Measurements from ENCODE around the gene FANCC.

The FANCC gene

DNA sequence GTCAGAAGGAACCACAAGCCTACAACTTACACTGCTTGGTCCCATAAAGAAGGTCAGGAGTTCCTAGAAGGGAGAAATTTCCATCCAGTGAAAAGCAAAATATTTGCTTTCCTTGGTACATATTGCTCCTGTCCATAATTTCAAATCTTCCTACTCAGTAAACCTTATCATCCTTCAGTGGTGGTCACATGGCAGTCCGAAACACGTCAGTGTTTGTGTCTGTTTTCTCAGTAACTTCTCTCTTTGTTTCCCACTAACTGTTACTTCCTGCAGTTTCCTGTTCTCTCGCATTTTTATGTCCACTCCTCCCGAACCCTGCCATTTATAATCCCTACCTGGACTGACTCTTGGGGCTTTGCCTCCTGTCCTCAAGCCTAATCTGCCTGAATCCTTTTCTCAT lies 129.1 kb downstream of the FANCC start:
- DNase-seq (ENCODE audit: low spot score): no peak
- TF ChIP-seq, protein P1, sequence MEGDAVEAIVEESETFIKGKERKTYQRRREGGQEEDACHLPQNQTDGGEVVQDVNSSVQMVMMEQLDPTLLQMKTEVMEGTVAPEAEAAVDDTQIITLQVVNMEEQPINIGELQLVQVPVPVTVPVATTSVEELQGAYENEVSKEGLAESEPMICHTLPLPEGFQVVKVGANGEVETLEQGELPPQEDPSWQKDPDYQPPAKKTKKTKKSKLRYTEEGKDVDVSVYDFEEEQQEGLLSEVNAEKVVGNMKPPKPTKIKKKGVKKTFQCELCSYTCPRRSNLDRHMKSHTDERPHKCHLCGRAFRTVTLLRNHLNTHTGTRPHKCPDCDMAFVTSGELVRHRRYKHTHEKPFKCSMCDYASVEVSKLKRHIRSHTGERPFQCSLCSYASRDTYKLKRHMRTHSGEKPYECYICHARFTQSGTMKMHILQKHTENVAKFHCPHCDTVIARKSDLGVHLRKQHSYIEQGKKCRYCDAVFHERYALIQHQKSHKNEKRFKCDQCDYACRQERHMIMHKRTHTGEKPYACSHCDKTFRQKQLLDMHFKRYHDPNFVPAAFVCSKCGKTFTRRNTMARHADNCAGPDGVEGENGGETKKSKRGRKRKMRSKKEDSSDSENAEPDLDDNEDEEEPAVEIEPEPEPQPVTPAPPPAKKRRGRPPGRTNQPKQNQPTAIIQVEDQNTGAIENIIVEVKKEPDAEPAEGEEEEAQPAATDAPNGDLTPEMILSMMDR (IDR thresholded peaks at IDR 0.05; ENCODE audit: extremely low read depth, missing control alignments): no peak

DNA sequence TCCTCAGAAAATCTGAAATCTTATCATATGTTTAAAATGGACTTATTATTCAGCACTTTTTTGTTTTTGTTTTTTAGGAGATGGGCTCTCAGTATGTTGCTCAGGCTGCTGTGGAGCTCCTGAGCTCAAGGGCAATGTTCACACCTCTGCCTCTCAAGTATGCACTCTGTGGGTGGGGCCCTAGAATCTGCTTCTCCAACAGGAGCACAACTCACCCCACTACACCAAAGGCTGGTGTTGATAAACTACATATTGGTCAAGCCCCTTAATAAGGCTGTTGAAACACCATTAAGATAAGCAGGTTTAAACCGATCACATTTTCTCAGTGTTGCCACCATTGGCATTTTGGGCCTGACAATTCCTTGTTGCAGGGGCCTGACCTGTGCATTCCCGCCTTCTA lies 131.6 kb downstream of the FANCC start:
- no peak for DNase-seq (ENCODE audit: low spot score)
- TF ChIP-seq, protein P1 (IDR thresholded peaks at IDR 0.05; ENCODE audit: extremely low read depth, missing control alignments): no peak

DNA sequence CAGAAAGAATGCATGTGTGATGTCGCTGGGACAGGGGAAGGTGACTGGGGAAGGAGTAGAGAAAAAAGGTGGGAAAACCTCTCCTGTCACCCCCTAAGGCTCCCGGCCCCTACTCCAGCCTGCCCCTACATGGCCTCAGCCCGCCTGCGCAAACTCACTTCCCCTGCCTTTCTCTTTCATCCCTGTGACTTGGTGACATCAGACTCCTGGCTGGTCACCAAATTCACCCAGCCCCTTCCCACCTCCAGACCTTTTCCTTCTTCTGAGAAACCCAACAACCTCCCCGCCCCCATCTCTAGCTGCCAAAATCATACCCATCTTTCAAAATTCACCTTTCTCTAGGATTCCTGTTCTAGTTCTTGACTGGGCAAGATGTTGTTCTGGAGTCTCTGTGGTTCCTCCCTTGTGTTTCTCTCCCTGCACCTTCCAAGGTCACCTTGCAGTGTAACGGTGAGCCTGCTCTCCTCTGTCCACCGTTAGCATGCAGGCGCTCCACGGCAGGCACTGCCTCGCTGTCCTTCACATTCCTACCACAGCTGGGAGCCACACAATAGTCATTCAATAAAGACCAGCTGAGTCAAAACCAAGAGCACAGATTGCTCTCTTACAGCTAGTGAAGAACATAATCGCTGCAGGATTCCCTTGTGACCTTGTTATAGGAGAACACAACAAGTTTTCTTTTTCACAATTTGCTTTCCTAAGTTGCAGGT lies 134.5 kb downstream of the FANCC start:
- no peak for DNase-seq (ENCODE audit: low spot score)
- TF ChIP-seq, protein P1 (IDR thresholded peaks at IDR 0.05; ENCODE audit: extremely low read depth, missing control alignments): no peak

DNA sequence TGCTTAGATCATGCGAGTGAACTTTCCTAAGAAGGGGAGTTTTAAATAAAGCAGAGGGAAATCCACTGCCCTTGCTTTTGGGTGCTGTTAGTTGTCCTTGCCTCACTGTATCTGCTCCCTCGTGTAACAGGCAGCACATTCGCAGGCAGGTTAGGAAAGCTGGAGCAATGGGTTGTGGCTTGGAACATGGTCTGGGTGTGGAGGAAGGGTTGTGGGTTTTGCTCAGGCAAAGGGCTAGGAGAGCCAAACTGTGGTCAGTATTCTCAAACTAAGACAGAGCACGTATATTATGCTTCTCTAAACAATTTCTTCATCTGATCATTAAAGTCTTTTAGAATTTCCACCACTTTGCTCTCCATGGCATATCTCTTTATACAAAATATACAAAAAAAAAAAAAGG lies 135.7 kb downstream of the FANCC start:
- TF ChIP-seq, protein P1 (IDR thresholded peaks at IDR 0.05; ENCODE audit: extremely low read depth, missing control alignments): no peak
- DNase-seq (ENCODE audit: low spot score): no peak

DNA sequence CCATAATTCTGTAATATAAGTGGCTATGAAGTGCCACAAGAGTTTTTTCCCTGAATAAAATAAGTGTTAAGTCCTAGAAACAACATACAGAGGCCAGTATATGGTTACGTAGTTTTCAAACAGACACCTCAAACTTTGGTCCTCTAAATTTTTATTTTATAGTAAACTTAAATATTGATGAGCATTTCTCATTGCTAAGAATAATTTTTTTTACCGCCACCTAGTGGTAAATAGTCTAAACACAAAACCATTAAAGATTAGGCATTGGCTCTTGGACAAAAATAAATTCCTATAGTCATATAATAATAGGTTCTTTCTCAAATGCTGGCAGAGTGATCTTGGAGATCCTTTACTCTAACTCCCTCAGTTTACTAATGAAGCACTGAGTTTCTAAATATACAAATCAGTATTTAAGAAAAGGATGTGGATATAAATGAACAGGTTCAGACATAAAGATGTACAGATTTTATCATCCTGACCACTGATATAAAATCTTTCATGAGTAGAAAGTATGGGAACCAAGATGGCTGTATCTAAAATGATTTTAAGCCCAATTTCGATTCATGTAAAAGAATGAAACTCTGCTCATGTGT lies 136.2 kb downstream of the FANCC start:
- DNase-seq (ENCODE audit: low spot score): peak; percentile 38
- TF ChIP-seq, protein P1 (IDR thresholded peaks at IDR 0.05; ENCODE audit: extremely low read depth, missing control alignments): peak; percentile 14

DNA sequence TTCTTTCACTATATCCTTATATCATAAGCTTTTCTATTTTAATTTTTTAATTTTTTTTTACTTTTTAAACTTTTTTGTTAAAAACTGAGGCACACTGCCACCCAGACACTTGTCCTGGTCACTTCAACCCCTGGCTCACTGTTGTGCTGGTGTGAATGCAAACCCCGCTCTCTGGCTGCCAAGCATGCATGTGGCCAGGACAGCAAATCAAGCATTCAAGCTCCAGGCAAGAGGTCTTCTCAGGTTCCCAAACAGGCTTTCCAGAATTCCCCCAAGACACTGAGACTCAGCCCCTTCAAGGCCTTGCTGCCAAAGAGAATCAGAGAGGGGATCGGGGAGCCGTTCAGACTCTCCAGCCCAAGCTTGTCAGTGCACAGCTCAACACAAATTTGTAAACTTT lies 139.9 kb downstream of the FANCC start:
- DNase-seq (ENCODE audit: low spot score): no peak
- TF ChIP-seq, protein P1 (IDR thresholded peaks at IDR 0.05; ENCODE audit: extremely low read depth, missing control alignments): no peak

DNA sequence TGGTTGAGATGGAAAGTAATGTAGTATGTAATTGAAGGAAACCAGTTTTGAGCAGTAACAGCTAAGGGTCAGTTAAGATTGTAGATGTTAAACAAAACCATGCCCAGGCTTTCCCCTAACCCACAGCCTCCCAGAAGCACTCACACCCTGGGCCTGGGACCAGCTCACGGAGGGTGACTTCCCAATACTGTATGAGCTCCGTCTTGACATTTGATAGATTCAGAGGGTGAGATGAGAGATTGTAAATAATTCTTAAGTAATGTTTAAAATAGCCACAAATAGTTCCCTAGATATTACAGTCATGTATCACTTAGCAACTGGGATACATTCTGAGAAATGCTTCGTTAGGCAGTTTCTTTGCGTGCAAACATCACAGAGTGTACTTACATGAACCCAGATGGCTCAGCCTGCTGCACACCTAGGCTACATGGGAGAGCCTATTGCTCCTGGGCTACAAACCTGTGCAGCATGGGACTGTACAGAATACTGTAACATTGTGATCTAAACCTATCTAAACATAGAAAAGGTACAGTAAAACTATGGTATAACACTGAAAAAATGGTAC lies 140.7 kb downstream of the FANCC start:
- DNase-seq (ENCODE audit: low spot score): no peak
- TF ChIP-seq, protein P1 (IDR thresholded peaks at IDR 0.05; ENCODE audit: extremely low read depth, missing control alignments): no peak

Measured in GM20000 (cell line).